Left cardiac atrium (tissue), 4 donors: ENCODE measurements around the gene SLC9A1. TPM values are rescaled to one million over a fixed set of nuclear protein-coding genes. Genes with fewer than 3 reads are reported as not detected.
"Not testable (repeated sequence)": the region's sequence is repeated elsewhere in the genome, so short reads cannot be mapped to it uniquely, and the experiment has no call there.

Experiments
- ATAC-seq, 2 donors: fragments of 200-7000 bp; cut with Tn5 transposase; one replicate each; pipeline ENCODE4 v1.9.1; 2020; ENCODE audit warnings: mild to moderate bottlenecking in 2 of 2, moderate library complexity in 2 of 2
- DNase-seq: peaks from one replicate; pipeline ENCODE4 v3.0.0-alpha.2; 2020
- intact Hi-C, 2 donors: fragments of 100-400 bp; cut with DNase I; formaldehyde crosslinking; loops; one replicate each; pipeline versions ENCODE4 v1.14.1 to v1.15.1; 2022 to 2023
- total RNA-seq, 2 donors: library from RNA; stranded (reverse); fragmentation: NEBNext Ultra II Directional; extraction: Animal tissue kit (Norgen Biotek cat#: 25700); gene quantifications; one replicate each; pipeline ENCODE4 v1.2.1, GENCODE V29; 2021
- donor health status: DM: no; HTN: yes; CAD: no.
- donor health status: DM: no; HTN: yes; CAD: no; lungs with severe emphysema.
- donor health status: DM: yes; HTN: yes; CAD: no.
- donor health status: Dilated cardiomyopathy.

SLC9A1 gene
- total RNA-seq, 2 donors from 2014 or later, result 17.4 to 37.3 TPM

DNA sequence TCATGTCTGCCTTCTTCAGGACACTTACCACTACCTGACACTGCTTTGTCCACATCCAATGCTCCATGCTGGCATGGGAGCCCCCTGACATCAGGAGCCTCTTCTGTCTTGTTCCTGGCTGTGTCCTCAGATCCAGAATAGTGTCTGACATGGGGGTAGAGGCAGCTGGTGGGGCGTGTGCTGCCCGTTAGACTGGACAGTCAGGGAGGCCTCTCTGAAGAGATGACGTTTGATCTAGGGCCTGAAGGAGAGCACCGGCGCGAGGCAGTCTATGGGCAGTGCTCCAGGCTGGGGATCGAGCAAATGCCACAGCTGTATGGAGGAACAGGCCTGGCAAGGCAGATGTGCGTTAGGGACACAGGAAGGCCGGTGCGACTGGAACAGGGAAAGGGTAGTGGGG is 16.6 kb downstream of the SLC9A1 start:
- ATAC-seq, result peak; percentile 9 to 50

DNA sequence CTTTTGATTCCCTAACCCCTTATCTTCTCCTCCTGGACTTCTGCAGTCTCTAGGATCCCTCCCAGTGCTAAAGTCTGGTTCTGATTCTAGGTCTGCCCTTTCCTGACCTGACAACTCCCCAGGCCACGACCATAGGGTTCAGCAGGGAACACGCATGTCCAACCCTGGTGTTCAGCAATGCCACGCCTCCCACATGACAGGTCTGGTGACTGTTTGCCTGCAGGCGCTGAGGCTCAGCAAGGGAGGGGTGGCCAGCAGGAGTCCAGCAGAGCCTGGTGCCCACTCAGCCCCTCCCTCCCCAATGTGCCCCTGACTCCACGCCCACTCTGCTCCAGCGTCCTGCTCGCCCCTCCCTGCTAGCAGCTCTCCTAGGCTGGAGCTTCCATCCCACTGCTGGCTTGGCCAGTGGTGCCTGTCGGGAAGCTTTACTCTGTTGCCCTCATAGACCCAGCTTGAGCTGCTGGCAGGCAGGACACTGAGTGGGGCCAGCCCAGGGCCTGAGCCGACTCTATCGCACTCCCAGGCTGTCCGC is 17.3 kb downstream of the SLC9A1 start:
- intact Hi-C loops, result no loop called here
- peak; percentile 49 for DNase-seq
- peak; percentile 38 to 64 for ATAC-seq

More for the DNA sequence above, 16.6 kb downstream of the SLC9A1 start:
- DNase-seq, result no peak
- intact Hi-C loops, result no loop called here

DNA sequence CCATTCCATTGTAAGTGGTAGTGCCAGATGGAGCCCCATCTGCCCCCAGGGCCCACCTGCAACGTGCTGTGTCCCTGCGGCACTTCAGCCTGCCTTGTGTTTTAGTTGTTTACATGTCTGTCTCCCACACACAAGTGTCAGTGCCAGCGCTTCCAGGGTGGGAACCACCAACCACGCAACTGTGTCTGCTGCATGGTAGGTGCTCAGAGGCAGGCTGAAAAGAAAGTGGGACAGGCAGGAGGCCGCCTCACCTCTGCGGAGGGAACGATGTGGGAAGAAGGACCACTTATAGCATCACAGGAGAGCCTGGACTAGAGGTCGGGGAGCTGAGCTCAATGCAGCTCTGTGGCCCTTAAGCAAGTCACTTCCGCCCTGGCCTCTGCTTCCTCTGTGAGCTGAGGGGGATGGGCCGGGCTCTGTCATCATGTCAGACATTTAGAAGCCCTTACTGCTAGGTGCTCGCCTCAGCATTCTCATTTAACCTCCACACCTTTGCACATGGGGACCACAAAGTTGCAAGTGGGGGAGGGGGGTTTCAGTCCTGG is 17.9 kb downstream of the SLC9A1 start:
- DNase-seq (peak; percentile 65), ATAC-seq (peak; percentile 23 to 25)
- intact Hi-C loops, result no loop called here

DNA sequence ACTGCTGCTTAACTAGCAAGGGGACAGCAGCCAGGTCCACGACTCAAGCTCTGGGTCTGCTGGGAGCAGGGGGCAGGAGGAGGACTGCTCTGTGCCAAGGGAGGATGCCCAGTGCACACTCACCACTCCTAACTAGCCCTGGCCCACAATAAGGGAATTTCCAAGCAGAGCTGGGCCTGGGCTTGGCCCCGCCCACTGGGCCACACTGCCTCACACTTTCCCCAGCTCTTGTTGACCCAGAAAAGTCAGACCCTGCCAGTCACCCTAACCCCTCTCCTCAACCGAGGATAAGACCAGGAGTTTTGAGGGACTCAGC is 18.7 kb downstream of the SLC9A1 start:
- intact Hi-C loops, result no loop called here
- DNase-seq, result no peak
- ATAC-seq, result peak in 1 of 2 donors; percentile 27

DNA sequence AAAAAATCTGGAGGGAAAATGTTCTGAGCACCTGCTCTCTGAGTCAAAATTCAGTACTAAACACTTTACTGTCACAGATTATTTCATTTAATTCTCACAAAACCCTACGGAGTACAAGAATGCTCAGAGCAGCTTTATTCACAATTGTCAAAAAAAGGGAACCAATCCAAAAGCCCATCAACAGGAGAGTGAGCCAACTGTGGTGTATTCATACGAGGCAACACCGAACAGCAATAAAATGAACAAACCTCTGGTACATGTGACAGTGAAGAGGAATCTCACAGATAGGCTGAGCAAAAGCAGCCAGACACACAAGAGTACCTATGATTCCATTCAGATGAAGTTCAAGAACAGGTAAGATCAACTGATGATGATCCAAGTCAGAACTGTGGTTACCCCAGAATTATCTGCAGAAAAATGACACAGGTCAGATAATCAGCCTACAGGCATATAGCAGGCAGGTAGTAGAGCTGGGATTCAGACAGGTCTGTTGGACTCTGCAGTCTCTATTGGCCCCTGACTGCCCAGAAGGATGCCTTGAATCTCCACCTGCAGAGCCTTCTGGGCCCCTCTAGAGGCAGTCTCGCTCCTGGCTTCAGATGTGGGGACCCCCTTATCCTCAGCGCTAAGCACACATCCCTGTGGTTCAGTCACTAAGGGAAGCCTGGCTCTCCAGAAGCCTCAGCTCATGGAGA is 19.2 kb downstream of the SLC9A1 start:
- ATAC-seq, result no peak
- DNase-seq, result no peak
- intact Hi-C loops, result no loop called here

DNA sequence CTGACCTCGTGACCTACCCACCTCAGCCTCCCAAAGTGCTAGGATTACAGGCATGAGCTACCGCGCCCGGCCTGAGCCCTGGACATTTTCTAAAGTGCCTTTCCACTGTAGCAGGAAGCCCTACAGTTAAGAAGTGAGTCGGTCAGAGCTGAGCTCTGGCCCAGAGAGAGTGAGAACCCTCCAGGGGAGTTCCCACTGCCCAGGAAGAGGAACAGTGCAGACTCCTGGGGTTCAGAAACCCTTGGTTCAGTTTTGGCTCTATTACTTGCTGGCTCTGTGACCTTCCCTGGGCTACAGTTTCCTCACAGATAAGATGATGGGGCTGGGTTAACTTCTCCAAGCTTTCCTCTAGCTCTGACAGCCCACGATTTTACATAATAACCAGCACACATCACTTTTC is 20.9 kb downstream of the SLC9A1 start:
- no peak for DNase-seq

DNA sequence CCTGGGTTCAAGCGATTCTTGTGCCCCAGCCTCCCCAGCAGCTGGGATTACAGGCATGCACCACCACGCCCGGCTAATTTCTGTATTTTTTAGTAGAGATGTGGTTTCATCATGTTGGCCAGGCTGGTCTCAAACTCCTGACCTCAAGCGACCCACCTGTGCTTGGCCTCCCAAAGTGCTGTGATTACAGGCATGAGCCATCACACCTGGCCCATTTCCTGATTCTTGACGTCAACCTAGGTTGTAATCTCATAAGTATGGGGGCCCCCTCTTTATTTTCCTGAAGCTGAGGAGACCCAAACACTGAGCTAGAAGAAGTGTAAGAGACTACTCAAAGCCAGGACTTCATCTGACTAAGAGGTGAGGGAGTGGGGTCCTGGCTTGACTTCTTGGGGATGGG is 21.8 kb downstream of the SLC9A1 start:
- no peak for ATAC-seq

More for the DNA sequence above, 20.9 kb downstream of the SLC9A1 start:
- no peak for ATAC-seq
- intact Hi-C loops, result no loop called here

DNA sequence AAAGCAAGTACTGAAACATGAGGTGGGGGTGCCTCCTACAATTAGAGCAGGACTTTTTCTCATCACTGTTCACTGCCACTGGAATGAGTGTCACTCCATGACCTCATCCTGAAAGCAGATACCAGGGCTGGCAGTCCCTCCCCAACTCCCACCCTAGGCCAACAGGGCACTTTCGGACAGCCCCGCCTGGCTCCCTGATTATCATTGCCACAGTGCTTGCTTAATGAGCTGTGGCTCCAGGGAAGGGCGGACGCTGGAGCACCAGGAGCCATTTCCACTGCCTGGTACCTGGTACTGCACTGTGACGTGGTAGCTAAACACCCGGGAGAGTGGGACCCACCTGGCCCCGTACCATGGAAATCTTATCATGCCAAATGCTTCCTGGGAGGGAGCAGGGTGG is 22.3 kb downstream of the SLC9A1 start:
- DNase-seq (no peak), ATAC-seq (peak; percentile 35 to 60)
- intact Hi-C loops, result no loop called here

More for the DNA sequence above, 21.8 kb downstream of the SLC9A1 start:
- intact Hi-C loops, result no loop called here
- DNase-seq, result no peak

DNA sequence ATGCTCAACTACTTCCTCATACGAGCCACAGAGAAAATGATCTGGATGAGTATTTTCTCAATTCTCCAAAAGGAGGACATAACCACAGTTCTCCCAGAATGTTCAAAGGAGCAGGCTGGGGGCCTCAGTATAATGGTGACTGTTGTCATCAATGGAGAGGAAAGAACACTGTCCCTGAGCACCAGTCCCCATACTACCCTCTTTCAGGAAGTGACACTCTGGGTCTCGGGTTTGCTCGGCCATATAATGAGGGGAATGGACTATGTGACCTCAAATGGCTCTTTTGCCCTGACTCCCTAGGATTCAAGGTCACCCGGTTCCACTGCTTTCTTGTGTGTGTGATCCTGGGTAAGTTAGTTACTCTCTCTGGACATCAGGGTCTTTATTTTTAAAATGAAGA is 22.8 kb downstream of the SLC9A1 start:
- intact Hi-C loops, result no loop called here
- ATAC-seq (no peak), DNase-seq (no peak)

DNA sequence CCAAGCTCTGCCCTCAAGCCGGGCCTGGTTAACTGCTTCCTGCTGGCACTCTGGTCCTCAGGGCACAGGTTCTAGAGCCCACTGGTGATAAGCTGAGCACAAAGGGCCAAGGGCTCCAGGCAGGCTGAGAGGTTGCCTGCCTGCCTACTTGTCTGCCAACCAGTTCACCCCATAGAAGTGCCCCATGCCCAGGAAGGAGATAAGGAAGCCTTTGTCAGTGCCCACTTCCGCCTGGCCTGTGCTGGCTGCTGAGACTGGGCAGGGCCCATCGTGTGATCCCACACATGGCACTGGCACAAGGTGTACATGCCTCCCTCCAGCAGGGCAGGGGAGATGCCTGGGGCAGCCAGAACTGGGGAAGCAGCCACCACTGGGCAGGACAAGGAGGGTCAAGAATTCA is 24.1 kb downstream of the SLC9A1 start:
- intact Hi-C loops, result no loop called here
- DNase-seq (peak; percentile 61), ATAC-seq (peak; percentile 89)

DNA sequence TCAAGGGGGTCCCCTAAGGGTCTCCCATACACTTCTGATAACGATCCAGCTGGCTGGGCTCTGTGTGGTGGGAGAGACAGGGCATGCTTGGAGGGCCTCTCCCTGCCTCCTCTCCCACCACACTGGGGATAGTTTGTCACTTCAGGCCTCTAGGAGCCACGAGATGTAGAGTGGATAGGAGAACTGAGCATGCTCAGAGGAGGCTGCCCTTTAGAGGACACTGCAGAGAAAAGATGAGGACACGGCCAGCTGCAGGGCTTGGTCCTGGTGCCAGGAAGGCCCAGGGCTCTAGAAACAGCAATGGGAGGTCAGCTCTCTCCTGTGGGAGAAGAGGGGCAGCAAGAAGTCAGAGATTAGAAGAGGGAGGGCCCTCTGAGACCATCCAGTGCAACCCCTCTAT is 25.7 kb downstream of the SLC9A1 start:
- intact Hi-C loops, result no loop called here
- ATAC-seq, result no peak
- DNase-seq, result no peak

DNA sequence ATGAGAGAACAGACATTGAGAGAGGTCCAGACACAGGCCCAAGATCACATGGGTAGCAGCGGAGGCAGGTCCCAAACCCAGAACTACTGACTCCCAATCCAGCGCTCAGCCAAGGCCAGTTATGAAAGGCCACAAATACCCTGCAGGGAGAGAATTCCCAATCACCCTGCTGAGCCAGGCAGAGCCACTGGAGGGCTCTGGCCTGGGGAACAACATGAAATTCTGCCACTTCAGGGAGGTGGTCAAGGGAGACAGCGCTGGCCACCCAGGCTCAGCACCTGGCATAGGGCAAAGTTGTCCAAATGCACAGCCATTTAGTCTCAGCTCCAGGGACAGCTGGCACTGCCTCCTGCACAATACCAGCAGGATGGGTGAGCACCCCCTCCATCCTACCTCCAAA is 27.5 kb downstream of the SLC9A1 start:
- intact Hi-C loops, result no loop called here
- no peak for ATAC-seq

DNA sequence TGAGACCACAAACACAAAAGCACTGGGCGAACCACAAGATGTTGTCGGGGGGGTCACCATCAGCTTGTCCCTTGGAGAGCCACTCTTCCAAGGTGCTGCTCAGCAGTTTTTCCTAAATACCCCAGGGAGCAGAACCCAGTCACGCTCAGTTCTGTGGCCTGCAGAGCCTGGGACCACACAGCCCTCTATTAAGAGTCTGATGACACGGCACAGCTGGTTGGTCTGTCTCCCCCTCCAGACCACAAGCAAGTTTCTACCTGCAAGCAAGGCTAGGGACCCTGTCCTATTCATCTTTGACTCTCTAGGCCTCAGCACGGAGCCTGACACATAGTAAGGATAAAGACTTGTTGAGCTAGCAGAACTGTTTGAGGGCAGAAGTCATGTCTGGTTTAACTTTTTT is 28.5 kb downstream of the SLC9A1 start:
- intact Hi-C loops, result no loop called here
- DNase-seq (no peak), ATAC-seq (no peak)

More for the DNA sequence above, 27.5 kb downstream of the SLC9A1 start:
- no peak for DNase-seq

DNA sequence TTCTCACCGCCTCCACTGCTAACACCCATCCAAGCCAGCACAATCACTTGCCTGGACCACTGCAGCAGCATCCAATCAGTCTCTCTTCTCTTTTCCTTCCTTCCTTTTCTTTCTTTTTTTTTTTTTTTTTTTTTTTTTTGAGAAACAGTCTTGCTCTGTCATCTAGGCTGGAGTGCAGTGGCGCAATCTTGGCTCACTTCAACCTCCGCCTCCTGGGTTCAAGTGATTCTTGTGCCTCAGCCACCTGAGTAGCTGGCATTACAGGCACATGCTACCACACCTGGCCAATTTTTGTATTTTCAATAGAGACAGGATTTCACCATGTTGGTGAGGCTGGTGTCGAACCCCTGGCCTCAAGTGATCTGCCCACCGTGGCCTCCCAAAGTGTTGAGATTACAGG is 29.8 kb downstream of the SLC9A1 start:
- intact Hi-C loops, ATAC-seq, DNase-seq: not testable (repeated sequence)

DNA sequence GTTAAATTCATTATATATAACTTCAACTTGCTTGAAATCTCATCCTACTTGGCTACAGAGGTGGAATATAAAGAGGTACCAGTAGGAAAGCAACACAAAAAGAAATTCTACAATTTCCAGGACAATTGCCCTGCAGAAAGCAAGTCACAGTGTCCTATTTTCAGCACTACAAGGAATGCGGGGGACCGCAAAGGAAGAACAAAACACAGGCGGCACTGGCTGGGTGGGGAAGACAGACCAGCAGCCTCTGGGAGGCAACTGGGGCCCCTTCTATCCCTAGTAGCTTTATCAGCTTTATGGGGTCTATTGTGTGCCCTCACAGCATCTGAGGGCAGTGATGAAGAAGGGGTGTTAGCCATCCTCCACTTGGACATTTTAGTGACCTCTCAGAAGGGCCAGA is 30.5 kb downstream of the SLC9A1 start:
- DNase-seq (no peak), ATAC-seq (no peak)
- intact Hi-C loops, result no loop called here

DNA sequence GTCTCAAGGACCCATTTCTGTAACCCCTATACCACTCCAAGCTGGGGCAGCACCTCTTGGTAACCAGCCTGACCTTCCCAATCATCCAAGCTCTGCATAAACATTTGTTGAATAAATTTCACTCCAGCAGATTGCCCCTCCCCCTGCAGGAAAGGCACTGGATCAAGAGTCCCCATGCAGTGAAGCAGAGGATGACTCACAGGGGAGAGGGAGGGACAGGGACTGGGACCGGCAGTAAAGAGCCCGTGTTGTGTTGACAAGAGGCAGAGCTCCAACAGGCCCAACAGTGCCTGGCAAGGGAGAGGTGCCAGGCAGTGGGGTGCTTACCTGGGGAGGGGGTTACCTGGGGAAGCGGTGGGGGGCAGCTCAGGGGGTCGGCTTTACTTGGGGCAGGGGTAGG is 32.3 kb downstream of the SLC9A1 start:
- peak; percentile 60 to 74 for ATAC-seq

DNA sequence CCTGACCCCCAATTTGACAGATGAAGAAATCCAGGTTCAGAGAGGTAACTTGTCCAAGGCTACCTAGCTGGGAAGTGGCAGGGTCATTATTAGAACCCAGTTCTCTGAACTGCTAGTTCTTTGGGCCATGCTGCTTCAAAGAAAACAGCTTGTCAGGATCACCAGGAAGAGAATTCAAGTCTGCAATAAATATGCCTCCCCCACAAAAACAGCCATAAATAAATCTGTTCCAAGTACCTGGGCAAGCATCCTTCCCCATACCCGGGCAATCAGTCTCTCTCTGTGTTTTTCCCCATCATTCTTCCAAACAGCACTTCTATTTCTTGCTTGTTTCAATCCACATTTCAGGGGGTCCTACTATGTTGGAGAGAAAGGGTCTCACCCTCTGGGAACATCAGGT is 34.1 kb downstream of the SLC9A1 start:
- no peak for DNase-seq
- intact Hi-C loops, result no loop called here

More for the DNA sequence above, 32.3 kb downstream of the SLC9A1 start:
- intact Hi-C loops, result no loop called here
- peak; percentile 77 for DNase-seq

DNA sequence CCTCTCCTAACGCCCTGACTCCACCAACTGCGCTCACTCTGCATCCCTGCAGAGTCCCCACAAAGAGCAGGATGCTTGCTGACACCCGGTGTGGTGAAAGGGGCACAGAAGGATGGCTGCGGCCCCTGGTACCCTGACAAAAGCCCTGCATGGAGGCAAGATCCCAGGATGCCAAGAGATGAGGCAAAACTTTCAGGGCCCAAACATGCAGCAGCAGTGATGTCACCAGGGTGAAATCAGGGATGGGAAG is 36.6 kb downstream of the SLC9A1 start:
- ATAC-seq (no peak), DNase-seq (no peak)
- intact Hi-C loops, result loop anchor here in 1 of 2 donors (5.0 kb wide), 1 partner anchor 34 kb away; no protein-coding TSS in a partner anchor

More for the DNA sequence above, 34.1 kb downstream of the SLC9A1 start:
- ATAC-seq, result no peak

DNA sequence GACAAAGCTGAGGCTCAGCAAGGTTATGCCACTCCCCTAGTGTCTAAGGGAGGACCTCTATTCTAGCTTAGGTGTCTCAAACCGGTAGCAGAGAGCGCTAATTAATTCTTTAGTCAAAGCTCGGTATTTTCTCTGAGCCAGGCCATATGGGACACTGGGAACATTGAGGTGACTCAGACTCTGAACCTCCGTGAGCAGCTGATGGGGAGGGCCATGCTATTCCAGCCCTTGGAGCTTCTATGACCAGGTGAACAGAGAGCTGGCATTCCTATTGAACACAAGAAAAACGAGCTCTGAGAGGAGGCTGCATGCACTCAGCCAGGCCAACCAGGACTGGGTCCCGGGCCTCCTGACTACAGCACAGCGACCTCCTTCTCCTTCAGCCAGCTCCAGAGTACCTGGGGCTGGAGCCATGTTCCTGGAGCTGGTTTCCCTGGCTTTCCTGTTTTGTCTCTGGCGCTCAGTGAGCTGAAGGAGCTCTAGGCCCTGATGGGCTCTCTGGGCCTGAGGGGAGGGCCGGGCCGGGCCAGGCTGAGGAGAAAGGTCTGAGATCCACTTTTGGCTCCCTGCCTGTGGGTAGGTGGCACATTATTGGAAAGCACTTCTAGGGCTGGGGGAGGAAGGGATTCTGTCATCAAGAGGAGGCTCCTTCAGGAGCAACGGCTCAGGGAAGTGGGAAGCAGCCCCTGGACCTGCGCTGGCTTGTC is 37.0 kb downstream of the SLC9A1 start:
- intact Hi-C loops, result loop anchor here in 1 of 2 donors (5.0 kb wide), 1 partner anchor 34 kb away; no protein-coding TSS in a partner anchor
- no peak for DNase-seq
- ATAC-seq, result no peak

DNA sequence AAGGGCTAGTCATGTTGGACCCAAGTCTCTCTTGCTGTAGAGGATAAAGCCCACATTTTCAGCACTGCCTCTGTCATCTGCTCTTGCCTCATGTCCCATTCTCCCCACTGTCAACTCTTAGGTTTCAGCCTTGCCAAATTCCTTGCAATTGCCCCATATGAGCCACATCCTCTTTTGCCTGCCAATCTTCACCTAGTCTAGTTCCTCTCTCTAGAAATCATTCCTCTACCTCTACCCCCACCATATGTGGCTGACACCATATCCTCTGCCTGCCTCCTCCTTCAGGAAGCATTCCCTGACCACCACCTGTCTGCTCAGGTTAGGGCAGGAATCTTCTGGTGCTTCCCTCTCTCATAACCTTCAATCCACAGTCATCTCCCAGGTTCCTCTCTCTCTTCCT is 38.2 kb downstream of the SLC9A1 start:
- no peak for ATAC-seq
- DNase-seq, result no peak
- intact Hi-C loops, result loop anchor here in 1 of 2 donors (5.0 kb wide), 1 partner anchor 36 kb away; no protein-coding TSS in a partner anchor
